Stomach (tissue), 9 donors: ENCODE results near the gene BANF1. TPM values are rescaled to one million over a fixed set of nuclear protein-coding genes. Genes with fewer than 3 reads are reported as not detected.

ENCODE experiments used
- DNase-seq, 2 donors: peaks; one replicate each; pipeline versions ENCODE4 v3.0.0 to v3.0.0-alpha.2; 2013 to 2019
- H3K27ac ChIP-seq, 5 donors: fragments of 200-600 bp in 4 of 5; sonication (generic) in 4 of 5; one replicate each; pipeline ENCODE4 v1.5.1; 2013 to 2019; ENCODE audit warnings: mild to moderate bottlenecking in 1 of 5, moderate library complexity in 1 of 5
- H3K27me3 ChIP-seq, 3 donors: fragments of 200-600 bp; sonication (generic); one replicate each; pipeline ENCODE4 v1.5.1; 2017 to 2019; ENCODE audit warnings: mixed run types in 1 of 3
- H3K36me3 ChIP-seq, 4 donors: fragments of 200-600 bp; sonication (generic); 1 replicate in 3 of 4; 2 replicates in 1 of 4; pipeline ENCODE4 v1.5.1; 2016 to 2019
- H3K4me1 ChIP-seq, 4 donors: fragments of 200-600 bp; sonication (generic); one replicate each; pipeline ENCODE4 v1.5.1; 2016 to 2019
- H3K4me3 ChIP-seq, 4 donors: fragments of 200-600 bp; sonication (generic) in 3 of 4; one replicate each; pipeline ENCODE4 v1.5.1; 2016 to 2019; ENCODE audit warnings: mild to moderate bottlenecking in 1 of 4
- H3K9me3 ChIP-seq, 4 donors: fragments of 200-600 bp; sonication (generic); one replicate each; pipeline ENCODE4 v1.5.1; 2016 to 2019
- CTCF ChIP-seq, 7 experiments: fragments of 450-650 bp in 4 of 7; fragments of 200-600 bp in 3 of 7; sonication (generic) in 3 of 7; IDR thresholded peaks; one replicate each; pipeline ENCODE4 v1.5.1; 2016 to 2019; ENCODE audit warnings: antibody characterized with exemption in 7 of 7, control low read depth in 2 of 7, mild to moderate bottlenecking in 1 of 7
- EP300 ChIP-seq: sonication (generic); formaldehyde crosslinking; IDR thresholded peaks from one replicate; pipeline ENCODE4 v1.6.1; 2017; ENCODE audit warnings: antibody characterized with exemption
- POLR2A ChIP-seq, 4 donors: fragments of 450-650 bp; IDR thresholded peaks; one replicate each; pipeline ENCODE4 v1.6.1; 2016; ENCODE audit warnings: antibody characterized with exemption in 4 of 4, control low read depth in 2 of 4, mild to moderate bottlenecking in 1 of 4, moderate library complexity in 1 of 4
- POLR2AphosphoS5 ChIP-seq, 3 donors: sonication (generic); formaldehyde crosslinking; IDR thresholded peaks; one replicate each; pipeline ENCODE4 v1.6.1; 2016; ENCODE audit warnings: antibody characterized with exemption in 3 of 3
- WGBS, 5 donors: extraction: QIAGEN DNeasy Blood & Tissue Kit in 3 of 5; methylation state at CpG; one replicate each; pipeline versions ENCODE4 v1.1.5 to v1.1.7; 2013 to 2018; 5-methylcytosine and 5-hydroxymethylcytosine counted together
- intact Hi-C: fragments of 100-400 bp; cut with DNase I; formaldehyde crosslinking; loops from one replicate; pipeline ENCODE4 v1.15.1; 2023; ENCODE audit warnings: low total_unique reads
- polyA plus RNA-seq, 3 donors: library from polyadenylated mRNA; stranded (reverse); fragments of 200-250 nt; gene quantifications; one replicate each; pipeline ENCODE4 v1.2.3, GENCODE V29; 2013
- total RNA-seq, 5 donors: library from RNA; depleted of rRNA; stranded (reverse); fragments of >200 nt; gene quantifications; one replicate each; pipeline versions ENCODE4 v1.1.0 to v1.2.3, GENCODE V29; 2014 to 2016
- donor health status: healthy with polysubstance abuse.
- donor health status: Bipolar disorder and iron deficiency.
- donor health status: healthy.

BANF1 gene
- total and polyA plus RNA-seq, 8 donors: 12.3 to 207 (median 46.1) TPM

GRCh38 chr11:66045177-66045639 is 42.9 kb downstream of the BANF1 start:
- DNase-seq: peak; percentile 82 to 89
- 2 to 29% (median 15%) methylated on average over 2 to 11 of the region's 11 CpGs for WGBS, 5 donors
- Histone ChIP-seq H3K9me3 (no peaks in the 10 kb centered on the region), H3K27ac (no peak overlapping the region), H3K36me3 (no peaks in the 10 kb centered on the region), H3K4me1 (peaks cover 13 to 17% (median 16%) of the 10 kb centered on the region in 4 donors), H3K4me3 (no peak overlapping the region), H3K27me3 (peaks cover 0 to 37% (median 19%) of the 10 kb centered on the region in 3 donors)
- TF ChIP-seq POLR2A (IDR thresholded peaks at IDR 0.05) (no peak), POLR2AphosphoS5 (IDR thresholded peaks at IDR 0.05) (no peak), CTCF (IDR thresholded peaks at IDR 0.05) (peak in 5 of 7 experiments; percentile 44 to 95 (median 85)), EP300 (no peak)
- intact Hi-C loops: no loop called here

GRCh38 chr11:66046901-66047300 is 44.6 kb downstream of the BANF1 start:
- intact Hi-C loops: no loop called here
- H3K27me3 ChIP-seq: peaks cover 0 to 37% (median 19%) of the 10 kb centered on the region in 3 donors
- peaks cover 20 to 28% (median 27%) of the 10 kb centered on the region in 4 donors for H3K4me1 ChIP-seq
- no peak for DNase-seq
- H3K36me3 ChIP-seq: no peaks in the 10 kb centered on the region
- TF ChIP-seq EP300 (no peak), POLR2AphosphoS5 (IDR thresholded peaks at IDR 0.05) (no peak), POLR2A (IDR thresholded peaks at IDR 0.05) (no peak), CTCF (IDR thresholded peaks at IDR 0.05) (no peak)
- 87 to 100% (median 89%) methylated on average over 3 of the region's 3 CpGs for WGBS, 5 donors
- H3K4me3 ChIP-seq: no peak overlapping the region
- H3K27ac ChIP-seq: no peak overlapping the region
- no peaks in the 10 kb centered on the region for H3K9me3 ChIP-seq

GRCh38 chr11:66047541-66048365 is 45.5 kb downstream of the BANF1 start:
- Histone ChIP-seq H3K36me3 (no peaks in the 10 kb centered on the region), H3K27me3 (peaks cover 0 to 37% (median 19%) of the 10 kb centered on the region in 3 donors), H3K4me3 (no peak overlapping the region), H3K27ac (no peak overlapping the region), H3K9me3 (no peaks in the 10 kb centered on the region), H3K4me1 (peaks cover 20 to 30% (median 27%) of the 10 kb centered on the region in 4 donors)
- intact Hi-C loops: no loop called here
- 74 to 85% (median 75%) methylated on average over 9 to 11 of the region's 11 CpGs for WGBS, 5 donors
- no peak for DNase-seq
- no peak for TF ChIP-seq EP300
- TF ChIP-seq POLR2A (IDR thresholded peaks at IDR 0.05): no peak
- TF ChIP-seq CTCF (IDR thresholded peaks at IDR 0.05): no peak
- TF ChIP-seq POLR2AphosphoS5 (IDR thresholded peaks at IDR 0.05): no peak

GRCh38 chr11:66048547-66049323 is 46.4 kb downstream of the BANF1 start, which contains the start of gene GAL3ST3:
GAL3ST3 (minus strand) TSS chr11:66049161; CDS start chr11:66045415, 3,746 bp downstream.
- H3K4me1 ChIP-seq: peaks cover 30 to 40% (median 37%) of the 10 kb centered on the region in 4 donors
- TF ChIP-seq CTCF (IDR thresholded peaks at IDR 0.05) (no peak), POLR2AphosphoS5 (IDR thresholded peaks at IDR 0.05) (no peak), EP300 (no peak), POLR2A (IDR thresholded peaks at IDR 0.05) (no peak)
- intact Hi-C loops: no loop called here
- H3K27ac ChIP-seq: no peak within 1 kb of the TSS
- peaks cover 0 to 4% (median 1%) of the 10 kb centered on the region in 4 donors for H3K36me3 ChIP-seq
- H3K4me3 ChIP-seq: no peak within 1 kb of the TSS
- H3K9me3 ChIP-seq: no peaks in the 10 kb centered on the region
- DNase-seq: peak in 1 of 2 donors; percentile 63
- WGBS, 5 donors: 12 to 25% (median 13%) methylated on average over 20 to 39 of the region's 39 CpGs
- peaks cover 0 to 37% (median 19%) of the 10 kb centered on the region in 3 donors for H3K27me3 ChIP-seq
